Ishikawa (cell line): ENCODE measurements around the gene SWT1.

Source experiments
- CEBPB ChIP-seq: IDR thresholded peaks from 2 replicates; pipeline ENCODE4 v1.6.1; 2012
- NFIC ChIP-seq: IDR thresholded peaks from 2 replicates; pipeline ENCODE4 v1.6.1; 2012
- RAD21 ChIP-seq: IDR thresholded peaks from 2 replicates; pipeline ENCODE4 v1.6.1; 2012; ENCODE audit warnings: low read depth
- TCF12 ChIP-seq: IDR thresholded peaks from 2 replicates; pipeline ENCODE4 v1.6.1; 2012; ENCODE audit warnings: low read depth
- YY1 ChIP-seq: IDR thresholded peaks from 2 replicates; pipeline ENCODE4 v1.6.1; 2012; ENCODE audit warnings: low read depth
- ZBTB7A ChIP-seq: IDR thresholded peaks from 2 replicates; pipeline ENCODE4 v1.6.1; 2012; ENCODE audit warnings: low read depth
- TF ChIP-seq, protein P1 (sequence below): IDR thresholded peaks from 2 replicates; pipeline ENCODE4 v1.6.1; 2012; ENCODE audit warnings: low read depth, mild to moderate bottlenecking
- TF ChIP-seq, protein P2 (sequence below): IDR thresholded peaks from 2 replicates; pipeline ENCODE4 v1.6.1; 2012

DNA sequence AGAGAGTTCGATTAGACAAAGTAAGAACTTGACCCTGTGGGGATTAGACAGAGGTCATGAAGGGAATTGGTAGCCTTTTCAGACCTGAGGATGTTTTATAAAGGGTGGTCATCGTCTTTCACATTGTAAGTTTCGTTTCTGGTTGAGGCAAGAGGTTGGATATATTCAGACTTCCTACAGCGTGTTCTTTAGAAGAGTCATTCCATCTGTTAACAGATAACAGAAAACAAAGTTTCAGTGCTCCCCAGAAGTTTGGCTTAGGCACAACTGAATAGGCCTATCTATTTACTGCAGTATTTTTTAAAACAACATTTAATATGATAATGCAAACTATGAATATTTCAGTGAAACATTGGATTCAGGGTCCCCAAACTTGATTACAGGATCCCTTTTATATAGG lies 177.2 kb downstream of the SWT1 start:
- TF ChIP-seq, protein P1, sequence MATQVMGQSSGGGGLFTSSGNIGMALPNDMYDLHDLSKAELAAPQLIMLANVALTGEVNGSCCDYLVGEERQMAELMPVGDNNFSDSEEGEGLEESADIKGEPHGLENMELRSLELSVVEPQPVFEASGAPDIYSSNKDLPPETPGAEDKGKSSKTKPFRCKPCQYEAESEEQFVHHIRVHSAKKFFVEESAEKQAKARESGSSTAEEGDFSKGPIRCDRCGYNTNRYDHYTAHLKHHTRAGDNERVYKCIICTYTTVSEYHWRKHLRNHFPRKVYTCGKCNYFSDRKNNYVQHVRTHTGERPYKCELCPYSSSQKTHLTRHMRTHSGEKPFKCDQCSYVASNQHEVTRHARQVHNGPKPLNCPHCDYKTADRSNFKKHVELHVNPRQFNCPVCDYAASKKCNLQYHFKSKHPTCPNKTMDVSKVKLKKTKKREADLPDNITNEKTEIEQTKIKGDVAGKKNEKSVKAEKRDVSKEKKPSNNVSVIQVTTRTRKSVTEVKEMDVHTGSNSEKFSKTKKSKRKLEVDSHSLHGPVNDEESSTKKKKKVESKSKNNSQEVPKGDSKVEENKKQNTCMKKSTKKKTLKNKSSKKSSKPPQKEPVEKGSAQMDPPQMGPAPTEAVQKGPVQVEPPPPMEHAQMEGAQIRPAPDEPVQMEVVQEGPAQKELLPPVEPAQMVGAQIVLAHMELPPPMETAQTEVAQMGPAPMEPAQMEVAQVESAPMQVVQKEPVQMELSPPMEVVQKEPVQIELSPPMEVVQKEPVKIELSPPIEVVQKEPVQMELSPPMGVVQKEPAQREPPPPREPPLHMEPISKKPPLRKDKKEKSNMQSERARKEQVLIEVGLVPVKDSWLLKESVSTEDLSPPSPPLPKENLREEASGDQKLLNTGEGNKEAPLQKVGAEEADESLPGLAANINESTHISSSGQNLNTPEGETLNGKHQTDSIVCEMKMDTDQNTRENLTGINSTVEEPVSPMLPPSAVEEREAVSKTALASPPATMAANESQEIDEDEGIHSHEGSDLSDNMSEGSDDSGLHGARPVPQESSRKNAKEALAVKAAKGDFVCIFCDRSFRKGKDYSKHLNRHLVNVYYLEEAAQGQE = no peak
- TF ChIP-seq YY1 (no peak), CEBPB (no peak), NFIC (no peak), TCF12 (no peak), RAD21 (no peak), ZBTB7A (no peak)
- TF ChIP-seq, protein P2, sequence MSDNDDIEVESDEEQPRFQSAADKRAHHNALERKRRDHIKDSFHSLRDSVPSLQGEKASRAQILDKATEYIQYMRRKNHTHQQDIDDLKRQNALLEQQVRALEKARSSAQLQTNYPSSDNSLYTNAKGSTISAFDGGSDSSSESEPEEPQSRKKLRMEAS = no peak
